ENCODE measurements around the gene CIDEB. TPM values are rescaled to one million over a fixed set of nuclear protein-coding genes. Genes with fewer than 3 reads are reported as not detected.
A peak's percentile ranks its signal among the peaks of the same experiment; 100 is the strongest.

CIDEB gene
- total RNA-seq, 2 experiments from 2014 or later: 24.5 to 44.2 TPM

DNA sequence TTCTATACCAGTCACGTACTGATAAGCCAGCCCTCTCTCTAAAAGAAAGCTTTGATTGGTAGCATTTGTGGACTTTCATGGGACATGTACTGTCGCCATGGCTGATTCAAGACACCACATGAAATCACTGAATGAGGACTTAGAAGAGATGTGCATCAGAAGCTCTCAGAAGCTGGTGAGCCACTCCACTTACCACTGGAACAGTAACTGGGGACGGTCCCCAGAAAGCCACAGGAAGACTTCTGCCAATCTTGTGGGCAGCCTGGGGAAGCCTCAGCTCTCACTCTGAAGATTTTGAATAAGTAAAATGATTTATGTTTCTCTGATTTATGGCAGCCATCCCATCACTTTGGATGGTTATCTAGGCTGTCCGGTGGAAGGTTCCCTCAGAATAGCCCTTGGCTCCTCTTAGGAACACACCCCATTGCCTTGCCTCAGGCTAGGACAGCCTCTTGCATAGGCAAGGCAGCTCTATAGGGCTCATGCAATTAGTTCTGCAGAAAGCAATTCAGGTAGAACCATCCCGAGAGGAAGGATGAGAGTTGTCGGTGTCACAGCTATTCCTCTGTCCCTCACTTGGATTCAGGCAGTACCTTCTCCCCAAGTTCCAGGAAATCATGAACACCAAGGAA, 18.0 kb downstream of the CIDEB start:
- ATAC-seq (peak; percentile 93), DNase-seq (peak; percentile 88)
- Mint-ChIP-seq H3K27ac (no peak overlapping the region), H3K4me1 (peaks cover 29% of the 10 kb centered on the region), H3K4me3 (no peak overlapping the region), H3K9me3 (ENCODE audit: low read depth) (no peaks in the 10 kb centered on the region), H3K36me3 (peaks cover 32% of the 10 kb centered on the region), H3K27me3 (peaks cover 25% of the 10 kb centered on the region)
- CTCF ChIA-PET: interaction anchor here (0.9 to 5.1 kb wide), 13 partner anchors 10 to 146 kb away, joined by 3 to 35 read pairs (median 9); partner anchors contain the start of genes CIDEB, DHRS1, LTB4R and LTB4R2

DNA sequence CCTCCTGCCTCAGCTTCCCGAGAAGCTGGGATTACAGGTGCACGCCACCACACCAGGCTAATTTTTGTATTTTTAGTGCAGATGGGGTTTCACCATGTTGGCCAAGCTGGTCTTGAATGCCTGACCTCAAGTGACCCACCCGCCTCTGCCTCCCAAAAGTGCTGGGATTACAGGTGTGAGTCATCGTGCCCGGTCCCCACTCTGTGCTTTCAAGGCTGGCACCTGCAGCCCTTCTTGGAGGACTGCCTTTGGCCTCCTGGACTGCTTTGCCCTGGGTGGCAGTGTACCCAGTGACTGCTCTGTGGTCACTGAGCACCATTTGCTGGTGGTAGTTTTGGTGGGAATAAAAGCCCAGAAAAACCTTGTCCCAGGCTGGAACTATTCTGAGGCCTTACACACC, 20.8 kb downstream of the CIDEB start:
- no peak overlapping the region for H3K27ac Mint-ChIP-seq
- DNase-seq (no peak), ATAC-seq (no peak)
- no peaks in the 10 kb centered on the region for H3K9me3 Mint-ChIP-seq (ENCODE audit: low read depth)
- no peak overlapping the region for H3K4me3 Mint-ChIP-seq
- peaks cover 25% of the 10 kb centered on the region for H3K27me3 Mint-ChIP-seq
- H3K36me3 Mint-ChIP-seq: peaks cover 22% of the 10 kb centered on the region
- CTCF ChIA-PET: interaction anchor here (3.4 to 4.8 kb wide), 2 partner anchors 21 to 44 kb away, joined by 26 read pairs; partner anchors contain the start of genes CIDEB and TINF2
- peaks cover 29% of the 10 kb centered on the region for H3K4me1 Mint-ChIP-seq

DNA sequence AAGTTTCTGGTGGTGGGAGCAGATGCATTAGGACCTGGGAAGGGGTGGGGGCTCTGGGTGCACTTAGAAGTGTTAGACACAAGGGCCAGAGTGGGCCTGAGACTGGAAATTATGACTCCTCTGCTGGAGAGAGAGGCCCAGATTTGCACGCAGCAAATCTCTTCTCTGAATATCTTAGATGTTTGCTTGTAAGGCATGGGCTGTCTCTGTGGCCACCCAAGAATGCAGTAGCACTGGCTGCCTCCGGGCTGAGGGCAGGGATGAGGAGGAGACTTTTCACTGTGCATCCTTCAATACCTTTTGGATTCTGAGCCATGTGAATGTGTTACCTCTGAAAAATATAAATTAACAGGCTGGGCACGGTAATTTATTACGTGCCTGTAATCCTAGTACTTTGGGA, 22.4 kb downstream of the CIDEB start:
- Mint-ChIP-seq H3K27me3 (peaks cover 18% of the 10 kb centered on the region), H3K4me3 (no peak overlapping the region), H3K9me3 (ENCODE audit: low read depth) (no peaks in the 10 kb centered on the region), H3K36me3 (peaks cover 7% of the 10 kb centered on the region), H3K4me1 (peaks cover 19% of the 10 kb centered on the region), H3K27ac (no peak overlapping the region)
- DNase-seq (no peak), ATAC-seq (no peak)
- CTCF ChIA-PET: interaction anchor here (1.1 kb wide), 1 partner anchor 34 kb away, joined by 3 read pairs; no protein-coding TSS in a partner anchor

DNA sequence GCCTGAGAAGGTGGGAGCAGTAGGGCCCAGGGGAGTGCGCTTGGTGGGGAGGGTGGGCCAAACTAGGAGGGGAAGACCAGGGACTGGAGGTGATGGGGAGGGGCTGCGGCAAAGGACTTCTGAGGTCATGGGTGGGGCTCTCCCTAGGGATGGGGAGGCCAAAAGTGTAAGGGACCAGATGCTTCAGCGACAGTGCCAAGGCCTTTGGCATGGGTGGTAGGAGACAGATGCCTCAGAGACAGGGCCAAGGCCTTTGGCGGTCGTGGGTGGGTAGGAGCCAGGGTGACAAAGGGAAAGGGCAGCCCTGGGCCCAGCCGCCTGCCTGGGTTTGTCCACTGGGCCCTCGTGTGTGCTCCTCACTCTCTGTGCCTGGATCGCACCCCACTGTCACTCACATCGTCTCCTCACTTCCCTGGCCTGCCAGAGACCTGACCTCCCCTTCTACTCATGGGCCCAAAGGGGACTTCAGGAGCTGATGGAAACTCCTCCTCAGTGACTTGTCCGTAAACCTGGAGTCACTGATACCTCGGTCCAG, 23.2 kb downstream of the CIDEB start:
- H3K27ac Mint-ChIP-seq: no peak overlapping the region
- ATAC-seq: no peak
- peaks cover 1% of the 10 kb centered on the region for H3K36me3 Mint-ChIP-seq
- H3K4me1 Mint-ChIP-seq: peaks cover 16% of the 10 kb centered on the region
- no peak overlapping the region for H3K4me3 Mint-ChIP-seq
- CTCF ChIA-PET: interaction anchor here (0.8 to 11.3 kb wide), 4 partner anchors 14 to 152 kb away, joined by 3 to 108 read pairs (median 4); partner anchors contain the start of genes CIDEB, DHRS1 and NOP9
- H3K9me3 Mint-ChIP-seq (ENCODE audit: low read depth): no peaks in the 10 kb centered on the region
- peaks cover 18% of the 10 kb centered on the region for H3K27me3 Mint-ChIP-seq
- DNase-seq: no peak

DNA sequence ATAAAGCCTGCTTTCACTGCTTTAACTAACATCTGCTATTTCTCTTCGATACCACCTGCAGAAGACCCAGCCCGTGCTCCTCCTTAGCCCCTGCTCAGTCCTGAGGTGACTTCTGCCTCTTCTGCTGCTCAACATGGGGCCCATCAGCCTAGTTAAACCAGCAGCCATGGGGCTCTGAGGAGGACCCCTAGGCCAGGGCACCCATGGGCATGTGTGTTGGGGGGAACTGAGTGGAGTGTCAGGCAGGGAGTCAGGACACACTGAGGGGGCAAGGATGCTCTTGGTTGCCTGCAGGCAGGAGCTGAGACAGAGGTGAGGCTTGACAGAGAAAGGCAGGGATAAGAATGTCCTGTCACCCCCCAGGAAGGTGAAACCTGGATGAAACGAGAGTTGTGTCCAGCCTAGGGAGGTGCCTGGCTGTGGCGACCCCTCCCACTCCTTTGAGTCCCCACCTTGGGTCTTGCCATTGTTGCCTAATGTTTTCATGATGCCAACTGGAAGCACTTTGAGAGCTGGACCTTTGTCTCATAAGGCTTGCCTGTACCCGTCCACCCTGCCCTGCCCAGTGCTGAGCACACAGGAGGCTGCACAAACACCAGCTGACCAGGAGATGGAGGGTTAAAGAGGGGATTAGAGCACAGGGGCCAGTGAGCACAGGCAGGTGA, 23.8 kb downstream of the CIDEB start:
- Mint-ChIP-seq H3K4me1 (peaks cover 18% of the 10 kb centered on the region), H3K27me3 (peaks cover 18% of the 10 kb centered on the region), H3K9me3 (ENCODE audit: low read depth) (no peaks in the 10 kb centered on the region), H3K27ac (no peak overlapping the region), H3K36me3 (peaks cover 1% of the 10 kb centered on the region), H3K4me3 (no peak overlapping the region)
- ATAC-seq: no peak
- CTCF ChIA-PET: interaction anchor here (0.7 to 11.3 kb wide), 5 partner anchors 14 to 153 kb away, joined by 3 to 108 read pairs (median 3); partner anchors contain the start of genes CIDEB, DHRS1 and NOP9
- no peak for DNase-seq

DNA sequence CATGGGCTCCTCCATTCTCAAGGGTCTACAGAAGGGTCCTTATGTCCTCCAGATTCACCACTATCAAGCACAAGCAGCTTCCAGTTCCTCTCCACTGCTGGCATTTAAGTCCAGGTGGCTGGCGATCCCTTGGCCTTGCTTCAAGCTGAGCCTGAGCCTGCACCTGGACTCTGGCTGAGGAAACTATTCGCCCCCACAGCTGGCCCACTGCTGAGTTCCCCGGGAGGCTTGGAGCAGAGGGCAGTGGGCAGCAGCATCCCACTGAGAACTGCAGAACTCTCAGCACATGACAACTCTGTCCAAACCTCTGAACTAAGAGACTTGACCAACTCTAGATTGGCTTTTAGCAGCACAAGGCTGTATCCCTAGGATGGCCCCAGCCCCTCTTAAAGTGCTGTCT, 25.0 kb downstream of the CIDEB start:
- ATAC-seq (no peak), DNase-seq (no peak)
- CTCF ChIA-PET: interaction anchor here (1.6 to 11.3 kb wide), 3 partner anchors 16 to 149 kb away, joined by 5 to 108 read pairs (median 6); partner anchors contain the start of genes CIDEB, DHRS1 and NOP9
- H3K27me3 Mint-ChIP-seq: peaks cover 13% of the 10 kb centered on the region
- H3K36me3 Mint-ChIP-seq: no peaks in the 10 kb centered on the region
- H3K4me3 Mint-ChIP-seq: no peak overlapping the region
- H3K27ac Mint-ChIP-seq: no peak overlapping the region
- peaks cover 21% of the 10 kb centered on the region for H3K4me1 Mint-ChIP-seq
- no peaks in the 10 kb centered on the region for H3K9me3 Mint-ChIP-seq (ENCODE audit: low read depth)

DNA sequence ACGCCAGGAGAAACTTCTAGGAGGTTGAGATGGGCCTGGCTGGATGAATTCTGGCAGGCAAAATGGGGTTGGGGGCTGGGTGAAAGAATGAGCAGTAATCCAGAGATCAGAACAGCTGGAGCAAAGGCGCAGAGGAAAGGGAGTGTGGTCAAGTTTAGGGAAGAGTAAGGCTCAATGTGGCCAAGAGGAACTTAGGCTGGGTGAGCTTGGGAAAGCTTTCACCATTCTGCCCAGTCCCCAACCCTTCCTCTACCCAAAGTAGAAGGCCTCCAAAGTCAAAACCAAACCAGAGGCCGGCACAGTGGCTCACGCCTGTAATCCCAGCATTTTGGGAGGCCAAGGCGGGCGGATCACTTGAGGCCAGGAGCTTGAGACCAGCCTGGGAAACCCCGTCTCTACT, 26.1 kb downstream of the CIDEB start:
- Mint-ChIP-seq H3K9me3 (ENCODE audit: low read depth) (no peaks in the 10 kb centered on the region), H3K36me3 (no peaks in the 10 kb centered on the region), H3K27ac (no peak overlapping the region), H3K4me3 (no peak overlapping the region), H3K4me1 (peaks cover 23% of the 10 kb centered on the region), H3K27me3 (peaks cover 7% of the 10 kb centered on the region)
- ATAC-seq (no peak), DNase-seq (no peak)
- CTCF ChIA-PET: interaction anchor here (1.2 to 11.3 kb wide), 2 partner anchors 10 to 17 kb away, joined by 8 to 108 read pairs; partner anchors contain the start of genes DHRS1, NOP9 and RABGGTA

DNA sequence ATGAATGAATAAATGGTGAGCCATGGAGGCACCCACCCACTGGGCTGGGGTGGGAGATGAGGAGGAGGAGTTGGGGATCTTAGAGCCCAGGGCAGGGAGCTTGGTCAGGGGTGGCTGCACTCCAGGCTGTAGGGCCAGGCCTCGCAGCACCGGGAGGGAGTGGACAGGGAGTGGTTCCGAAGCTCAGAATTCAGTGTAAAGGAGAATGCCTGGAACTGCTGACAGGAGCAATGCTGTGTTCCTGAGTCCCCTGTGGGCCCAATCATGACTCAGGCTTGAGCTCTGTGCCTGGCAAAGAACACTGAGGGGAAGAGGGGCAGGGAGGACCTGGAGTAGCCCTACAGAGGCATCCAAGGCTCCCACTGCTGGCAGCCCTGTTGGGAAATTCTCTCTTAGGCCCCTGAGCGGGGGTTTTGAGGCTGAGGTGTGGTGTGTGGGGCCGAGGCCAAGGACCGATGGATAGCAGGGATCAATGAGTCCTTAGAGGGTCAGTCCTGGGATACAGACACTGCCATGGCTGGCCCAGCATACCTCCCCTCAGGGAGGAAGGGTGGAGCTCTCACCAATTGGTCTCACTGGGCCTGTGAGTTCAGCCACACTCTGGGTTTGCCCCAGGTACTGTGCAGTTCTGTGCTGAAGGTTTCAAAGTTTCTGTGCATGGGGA, 26.8 kb downstream of the CIDEB start:
- Mint-ChIP-seq H3K4me1 (peaks cover 23% of the 10 kb centered on the region), H3K27me3 (peaks cover 4% of the 10 kb centered on the region), H3K9me3 (ENCODE audit: low read depth) (no peaks in the 10 kb centered on the region), H3K27ac (no peak overlapping the region), H3K4me3 (no peak overlapping the region), H3K36me3 (no peaks in the 10 kb centered on the region)
- ATAC-seq (no peak), DNase-seq (no peak)
- CTCF ChIA-PET: interaction anchor here (1.0 to 16.6 kb wide), 9 partner anchors 9 to 151 kb away, joined by 3 to 275 read pairs (median 8); partner anchors contain the start of genes DHRS1, LTB4R, NOP9 and RABGGTA

DNA sequence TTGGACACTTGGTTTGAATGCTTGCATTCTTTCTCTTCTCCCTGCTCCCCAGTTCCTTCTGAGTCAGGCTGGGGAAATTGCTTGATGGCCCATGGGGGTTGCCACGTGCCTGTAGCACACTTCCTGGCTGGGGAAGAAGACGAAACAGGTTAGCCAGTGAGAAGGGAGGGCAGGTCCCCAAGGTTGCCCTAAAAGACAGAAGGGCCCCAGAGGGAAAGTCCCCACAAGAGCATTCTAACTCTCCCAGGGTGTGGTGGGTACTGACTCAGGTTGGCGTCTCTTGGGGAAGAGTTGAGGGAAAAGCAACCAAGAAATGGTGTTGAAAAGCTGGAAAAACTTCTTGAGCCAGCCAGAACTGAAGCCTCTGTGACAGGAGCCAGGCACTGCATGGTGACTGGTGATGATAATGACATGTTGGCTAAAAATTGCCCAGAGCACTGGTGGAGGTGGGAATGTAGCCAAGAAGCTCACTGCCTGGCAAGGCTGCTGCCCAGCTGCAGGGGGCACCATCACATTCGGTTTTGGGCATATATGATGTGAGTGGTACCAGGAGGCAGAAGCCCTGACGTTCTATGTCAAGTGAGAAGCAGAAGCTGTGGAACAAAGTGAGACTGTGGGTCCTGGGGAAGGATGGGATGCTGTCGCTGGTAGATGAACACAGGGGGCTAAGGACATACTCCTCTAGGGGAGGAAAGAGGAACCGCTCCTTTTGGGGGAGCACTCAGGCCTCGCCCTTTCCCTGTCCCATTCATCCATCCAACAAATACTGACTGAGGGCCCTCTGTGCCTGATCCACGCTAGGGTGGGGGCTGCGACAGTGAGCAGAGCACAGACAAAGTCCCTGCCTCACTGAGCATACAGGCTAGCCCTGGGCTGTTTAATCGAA, 28.2 kb downstream of the CIDEB start:
- peaks cover 25% of the 10 kb centered on the region for H3K4me1 Mint-ChIP-seq
- DNase-seq (peak; percentile 53), ATAC-seq (peak; percentile 67)
- H3K27ac Mint-ChIP-seq: no peak overlapping the region
- no peak overlapping the region for H3K4me3 Mint-ChIP-seq
- H3K36me3 Mint-ChIP-seq: no peaks in the 10 kb centered on the region
- H3K27me3 Mint-ChIP-seq: no peaks in the 10 kb centered on the region
- H3K9me3 Mint-ChIP-seq (ENCODE audit: low read depth): no peaks in the 10 kb centered on the region
- CTCF ChIA-PET: interaction anchor here (0.9 to 16.6 kb wide), 12 partner anchors 8 to 157 kb away, joined by 3 to 275 read pairs (median 4); partner anchors contain the start of genes CIDEB, DHRS1, LTB4R and NOP9

DNA sequence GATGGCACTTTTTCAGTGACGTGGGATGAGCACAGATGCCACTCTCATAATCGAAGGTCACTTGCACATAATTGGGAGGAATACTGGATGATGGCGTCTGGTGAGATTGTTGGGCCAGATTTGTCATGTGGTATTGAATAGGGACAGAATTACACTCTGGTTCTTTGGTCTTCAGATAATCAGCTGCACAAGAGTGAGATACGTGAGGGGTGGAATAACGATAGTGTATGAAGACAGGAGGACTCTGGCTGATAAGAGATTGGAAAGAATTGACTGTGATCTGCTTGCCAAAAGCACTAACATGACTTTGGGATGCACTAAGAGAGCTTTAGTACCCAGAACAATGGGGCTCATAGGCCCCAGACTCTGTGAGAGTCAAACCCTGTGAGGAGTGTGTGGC, 29.4 kb downstream of the CIDEB start:
- DNase-seq: no peak
- ATAC-seq: no peak
- peaks cover 35% of the 10 kb centered on the region for H3K4me1 Mint-ChIP-seq
- no peak overlapping the region for H3K4me3 Mint-ChIP-seq
- no peaks in the 10 kb centered on the region for H3K9me3 Mint-ChIP-seq (ENCODE audit: low read depth)
- no peak overlapping the region for H3K27ac Mint-ChIP-seq
- H3K27me3 Mint-ChIP-seq: no peaks in the 10 kb centered on the region
- CTCF ChIA-PET: interaction anchor here (0.9 to 16.6 kb wide), 6 partner anchors 13 to 158 kb away, joined by 3 to 275 read pairs (median 28); partner anchors contain the start of genes CIDEB, DHRS1, NOP9 and TINF2
- H3K36me3 Mint-ChIP-seq: no peaks in the 10 kb centered on the region

DNA sequence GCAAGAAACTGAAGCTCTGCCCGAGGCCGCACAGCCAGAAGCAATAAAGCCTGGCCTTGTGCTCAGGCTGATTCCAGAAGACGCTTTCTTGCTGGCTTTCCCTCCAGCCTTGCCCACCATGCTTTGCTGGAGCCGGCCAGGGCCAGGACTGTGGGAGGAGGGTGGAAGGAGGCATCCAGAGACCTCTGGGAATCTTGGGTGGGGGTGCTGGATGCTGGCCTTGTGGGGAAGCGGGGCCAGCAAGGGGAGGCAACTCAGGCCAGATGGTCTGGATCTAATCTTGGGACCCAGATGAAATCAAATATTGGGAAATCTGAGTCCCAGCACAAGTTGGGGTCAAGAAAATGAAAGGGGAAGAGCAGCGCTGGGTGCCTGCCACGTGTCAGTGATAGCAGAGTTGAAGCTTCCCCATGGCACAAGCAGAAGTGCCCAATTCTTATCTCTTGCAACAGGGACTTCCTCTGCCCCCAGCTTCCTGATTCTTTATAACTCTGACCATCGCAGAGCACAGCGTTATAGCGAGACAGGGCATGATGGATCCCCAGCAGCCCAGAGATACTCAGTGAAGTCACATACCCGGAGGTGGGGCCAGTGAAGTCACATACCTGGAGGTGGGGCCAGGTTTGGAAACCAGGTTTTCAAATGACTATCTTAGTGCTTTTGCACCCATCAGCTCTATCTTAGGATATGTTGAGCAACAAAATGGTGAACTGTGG, 30.0 kb downstream of the CIDEB start:
- no peak overlapping the region for H3K27ac Mint-ChIP-seq

More for the DNA sequence above, 30.0 kb downstream of the CIDEB start:
- CTCF ChIA-PET: interaction anchor here (0.6 to 16.6 kb wide), 6 partner anchors 13 to 949 kb away, joined by 3 to 275 read pairs (median 28); partner anchors contain the start of genes CIDEB, DHRS1, NOP9 and TINF2
- no peak for DNase-seq
- Mint-ChIP-seq H3K4me3 (no peak overlapping the region), H3K4me1 (peaks cover 40% of the 10 kb centered on the region), H3K9me3 (ENCODE audit: low read depth) (no peaks in the 10 kb centered on the region), H3K27me3 (no peaks in the 10 kb centered on the region), H3K36me3 (no peaks in the 10 kb centered on the region)
- no peak for ATAC-seq
